Suprapubic skin (tissue), 4 donors: ENCODE measurements around the gene UTP25. TPM values are rescaled to one million over a fixed set of nuclear protein-coding genes. Genes with fewer than 3 reads are reported as not detected.
"Not testable (repeated sequence)": the region's sequence is repeated elsewhere in the genome, so short reads cannot be mapped to it uniquely, and the experiment has no call there.

Experiments
- DNase-seq, 2 donors: peaks; one replicate each; pipeline ENCODE4 v3.0.0-alpha.2; 2019; ENCODE audit warnings: low spot score in 2 of 2
- H3K27ac ChIP-seq: fragments of 200-600 bp; sonication (generic); one replicate; pipeline ENCODE4 v1.5.1; 2019
- H3K27me3 ChIP-seq: fragments of 200-600 bp; sonication (generic); one replicate; pipeline ENCODE4 v1.5.1; 2019
- H3K36me3 ChIP-seq: fragments of 200-600 bp; sonication (generic); one replicate; pipeline ENCODE4 v1.5.1; 2019
- H3K4me1 ChIP-seq: fragments of 200-600 bp; sonication (generic); one replicate; pipeline ENCODE4 v1.5.1; 2019
- H3K4me3 ChIP-seq: fragments of 200-600 bp; sonication (generic); one replicate; pipeline ENCODE4 v1.5.1; 2019; ENCODE audit warnings: mild to moderate bottlenecking
- H3K9me3 ChIP-seq: fragments of 200-600 bp; sonication (generic); one replicate; pipeline ENCODE4 v1.5.1; 2019
- CTCF ChIP-seq, 2 donors: fragments of 200-600 bp in 1 of 2; fragments of 450-650 bp in 1 of 2; sonication (generic) in 1 of 2; IDR thresholded peaks; one replicate each; pipeline ENCODE4 v1.5.1; 2016 to 2019; ENCODE audit warnings: antibody characterized with exemption in 2 of 2, mild to moderate bottlenecking in 1 of 2, moderate library complexity in 1 of 2
- EP300 ChIP-seq: sonication (generic); formaldehyde crosslinking; IDR thresholded peaks from one replicate; pipeline ENCODE4 v1.6.1; 2017; ENCODE audit warnings: antibody characterized with exemption
- POLR2A ChIP-seq, 2 donors: fragments of 450-650 bp; IDR thresholded peaks; one replicate each; pipeline ENCODE4 v1.6.1; 2017; ENCODE audit warnings: antibody characterized with exemption in 2 of 2, mild to moderate bottlenecking in 2 of 2, moderate library complexity in 2 of 2
- POLR2AphosphoS5 ChIP-seq, 3 donors: sonication (generic); formaldehyde crosslinking; IDR thresholded peaks; one replicate each; pipeline ENCODE4 v1.6.1; 2017; ENCODE audit warnings: antibody characterized with exemption in 3 of 3
- WGBS: methylation state at CpG from one replicate; pipeline ENCODE4 v1.1.5; 2018; 5-methylcytosine and 5-hydroxymethylcytosine counted together
- total RNA-seq, 4 donors: library from RNA; depleted of rRNA; stranded (reverse); fragments of >200 nt; gene quantifications; one replicate each; pipeline ENCODE4 v1.1.0, GENCODE V29; 2016

The UTP25 gene
- total RNA-seq, 4 donors from 2014 or later = 9.6 to 17.9 (median 11.6) TPM

- no peak for TF ChIP-seq CTCF (IDR thresholded peaks at IDR 0.05)
- no peak for TF ChIP-seq POLR2A (IDR thresholded peaks at IDR 0.05)
- TF ChIP-seq EP300 = no peak
- TF ChIP-seq POLR2AphosphoS5 (IDR thresholded peaks at IDR 0.05) = no peak
- peaks cover 38% of the 10 kb centered on the region for H3K36me3 ChIP-seq
- 93% methylated on average over 8 of the region's 10 CpGs for whole genome bisulfite sequencing
- peaks cover 6% of the 10 kb centered on the region for H3K27me3 ChIP-seq
- no peak overlapping the region for H3K27ac ChIP-seq
- DNase-seq = no peak
- H3K4me1 ChIP-seq = peaks cover 38% of the 10 kb centered on the region
- no peak overlapping the region for H3K4me3 ChIP-seq
- H3K9me3 ChIP-seq = no peaks in the 10 kb centered on the region
These were observed 37.2 kb upstream of the UTP25 start for GRCh38 chr1:209790286-209791193.

- peaks cover 38% of the 10 kb centered on the region for H3K36me3 ChIP-seq
- no peak for TF ChIP-seq POLR2A (IDR thresholded peaks at IDR 0.05)
- TF ChIP-seq EP300 = no peak
- no peak for TF ChIP-seq POLR2AphosphoS5 (IDR thresholded peaks at IDR 0.05)
- TF ChIP-seq CTCF (IDR thresholded peaks at IDR 0.05) = no peak
- WGBS = 48% methylated on average over 1 of the region's 1 CpG
- no peaks in the 10 kb centered on the region for H3K9me3 ChIP-seq
- H3K4me1 ChIP-seq = peaks cover 24% of the 10 kb centered on the region
- peaks cover 6% of the 10 kb centered on the region for H3K27me3 ChIP-seq
- H3K4me3 ChIP-seq = no peak overlapping the region
- H3K27ac ChIP-seq = no peak overlapping the region
- no peak for DNase-seq
These were observed 35.9 kb upstream of the UTP25 start for GRCh38 chr1:209791920-209792319.

GRCh38 chr1:209793711-209794110 lies 34.1 kb upstream of the UTP25 start:
- H3K4me3 ChIP-seq, H3K27ac ChIP-seq, H3K27me3 ChIP-seq, H3K9me3 ChIP-seq, DNase-seq: not testable (repeated sequence)
- WGBS = 89% methylated on average over 3 of the region's 3 CpGs
- H3K36me3 ChIP-seq = peaks cover 33% of the 10 kb centered on the region
- H3K4me1 ChIP-seq = peaks cover 19% of the 10 kb centered on the region

- no peak for DNase-seq
- TF ChIP-seq POLR2AphosphoS5 (IDR thresholded peaks at IDR 0.05) (no peak), POLR2A (IDR thresholded peaks at IDR 0.05) (no peak), CTCF (IDR thresholded peaks at IDR 0.05) (no peak)
- Histone ChIP-seq H3K27ac (peak overlapping the region; percentile 54), H3K9me3 (no peaks in the 10 kb centered on the region), H3K36me3 (peaks cover 16% of the 10 kb centered on the region), H3K4me3 (no peak overlapping the region), H3K4me1 (peaks cover 50% of the 10 kb centered on the region), H3K27me3 (no peaks in the 10 kb centered on the region)
- 55% methylated on average over 9 of the region's 9 CpGs for WGBS
These were observed 29.7 kb upstream of the UTP25 start for GRCh38 chr1:209797978-209798639.

- peaks cover 59% of the 10 kb centered on the region for H3K4me1 ChIP-seq
- peak overlapping the region; percentile 64 for H3K4me3 ChIP-seq
- TF ChIP-seq EP300 = no peak
- TF ChIP-seq POLR2AphosphoS5 (IDR thresholded peaks at IDR 0.05) = no peak
- TF ChIP-seq POLR2A (IDR thresholded peaks at IDR 0.05) = no peak
- no peak for TF ChIP-seq CTCF (IDR thresholded peaks at IDR 0.05)
- WGBS = 31% methylated on average over 5 of the region's 5 CpGs
- H3K9me3 ChIP-seq = no peaks in the 10 kb centered on the region
- H3K27ac ChIP-seq = no peak overlapping the region
- no peaks in the 10 kb centered on the region for H3K27me3 ChIP-seq
- no peak for DNase-seq
- H3K36me3 ChIP-seq = no peaks in the 10 kb centered on the region
These were observed 26.6 kb upstream of the UTP25 start for GRCh38 chr1:209800984-209801834.
